Measurements from ENCODE around the gene PSMG1.

Gene PSMG1

GRCh38 chr21:39153842-39154241 lies 29.4 kb downstream of the PSMG1 start:
- no peak for DNase-seq

- DNase-seq = peak; percentile 59
Measured at GRCh38 chr21:39153373-39153772, 29.9 kb downstream of the PSMG1 start.

- DNase-seq = no peak
Measured at GRCh38 chr21:39152271-39152670, 31.0 kb downstream of the PSMG1 start.

GRCh38 chr21:39150877-39151276 lies 32.4 kb downstream of the PSMG1 start:
- DNase-seq = no peak

- DNase-seq = no peak
Measured at GRCh38 chr21:39150316-39150715, 32.9 kb downstream of the PSMG1 start.

GRCh38 chr21:39149882-39150281 lies 33.4 kb downstream of the PSMG1 start:
- no peak for DNase-seq

GRCh38 chr21:39148975-39149374 lies 34.3 kb downstream of the PSMG1 start:
- no peak for DNase-seq

GRCh38 chr21:39144191-39144590 lies 39.1 kb downstream of the PSMG1 start:
- no peak for DNase-seq

- no peak for DNase-seq
Measured at GRCh38 chr21:39142972-39143371, 40.3 kb downstream of the PSMG1 start.

- no peak for DNase-seq
Measured at GRCh38 chr21:39141502-39141901, 41.7 kb downstream of the PSMG1 start.

GRCh38 chr21:39137248-39138178 lies 45.7 kb downstream of the PSMG1 start:
- DNase-seq = peak; percentile 77

GRCh38 chr21:39136711-39137110 lies 46.5 kb downstream of the PSMG1 start:
- DNase-seq = no peak

- DNase-seq = peak; percentile 53
Measured at GRCh38 chr21:39136138-39136537, 47.1 kb downstream of the PSMG1 start.

GRCh38 chr21:39134288-39134810 lies 48.9 kb downstream of the PSMG1 start:
- DNase-seq = no peak

- peak; percentile 73 for DNase-seq
Measured at GRCh38 chr21:39132248-39132647, 51.0 kb downstream of the PSMG1 start.

GRCh38 chr21:39131791-39132190 lies 51.5 kb downstream of the PSMG1 start:
- DNase-seq = no peak

GRCh38 chr21:39127506-39127905 lies 55.7 kb downstream of the PSMG1 start:
- no peak for DNase-seq

- DNase-seq = no peak
Measured at GRCh38 chr21:39126486-39126806, 56.8 kb downstream of the PSMG1 start.

GRCh38 chr21:39125752-39126485 lies 57.3 kb downstream of the PSMG1 start:
- peak; percentile 85 for DNase-seq

All from RPMI8226 (cell line).